PC-3 (cell line): ENCODE measurements around the gene AGPAT4. TPM values are rescaled to one million over a fixed set of nuclear protein-coding genes. Genes with fewer than 3 reads are reported as not detected.

Source experiments
- ATAC-seq: fragments of 200-7000 bp; cut with Tn5 transposase; 2 replicates; pipeline ENCODE4 v1.9.1; 2020; ENCODE audit warnings: mild to moderate bottlenecking, moderate library complexity
- BruUV-seq: library from RNA; stranded (reverse); fragments of 400-500 nt; replicated peaks from 2 replicates; lab custom pipeline; 2021; lab: Mats Ljungman, UMichigan
- CTCF ChIA-PET: fragments of 300-600 bp; sonication (Branson Sonifier 250); formaldehyde crosslinking; loops from one replicate; lab custom pipeline; 2022; ENCODE audit warnings: antibody characterized with exemption; lab: Charles Lee
- POLR2A ChIA-PET: fragments of 300-600 bp; sonication (Branson Sonifier 250); formaldehyde crosslinking; loops from one replicate; lab custom pipeline; 2022; ENCODE audit warnings: antibody characterized with exemption; ENCODE audit not compliant: unreplicated experiment; lab: Charles Lee
- DNase-seq: peaks from one replicate; pipeline ENCODE4 v3.0.0-alpha.2; 2015
- H2AFZ ChIP-seq: fragments of 300-600 bp; sonication (generic); 2 replicates; pipeline ENCODE4 v1.6.0; 2016; ENCODE audit warnings: antibody characterized with exemption, low read length
- H3F3A ChIP-seq: fragments of 300-600 bp; sonication (generic); one replicate; pipeline ENCODE4 v1.6.0; 2017; ENCODE audit warnings: antibody characterized with exemption, low read length, control low read depth, mild to moderate bottlenecking; ENCODE audit not compliant: unreplicated experiment
- H3K27ac ChIP-seq: fragments of 300-600 bp; sonication (generic); 2 replicates; pipeline ENCODE4 v1.5.1; 2016; ENCODE audit warnings: mild to moderate bottlenecking, low read length
- H3K27me3 ChIP-seq: fragments of 300-600 bp; sonication (generic); 2 replicates; pipeline ENCODE4 v1.6.1; 2016; ENCODE audit warnings: low read length, mixed read lengths
- H3K36me3 ChIP-seq: fragments of 300-600 bp; sonication (generic); 2 replicates; pipeline ENCODE4 v1.6.1; 2016; ENCODE audit warnings: low read depth, mixed run types, low read length, mixed read lengths
- H3K4me1 ChIP-seq: fragments of 300-600 bp; sonication (generic); 2 replicates; pipeline ENCODE4 v1.5.1; 2016; ENCODE audit warnings: low read length; ENCODE audit not compliant: insufficient read depth
- H3K4me2 ChIP-seq: fragments of 300-600 bp; sonication (generic); 2 replicates; pipeline ENCODE4 v1.6.0; 2016; ENCODE audit warnings: low read length
- H3K4me3 ChIP-seq: fragments of 300-600 bp; sonication (generic); 2 replicates; pipeline ENCODE4 v1.5.1; 2016; ENCODE audit warnings: mild to moderate bottlenecking, low read length, mixed read lengths
- H3K79me2 ChIP-seq: fragments of 300-600 bp; sonication (generic); 2 replicates; pipeline ENCODE4 v1.6.1; 2017; ENCODE audit warnings: low read length, mixed read lengths
- H3K9ac ChIP-seq: fragments of 300-600 bp; sonication (generic); 2 replicates; pipeline ENCODE4 v1.6.0; 2016; ENCODE audit warnings: mild to moderate bottlenecking, low read length
- H3K9me2 ChIP-seq: fragments of 300-600 bp; sonication (generic); replicated peaks from 2 replicates; pipeline ENCODE4 v1.6.1; 2016; ENCODE audit warnings: mixed run types, low read length, mixed read lengths
- H3K9me3 ChIP-seq: fragments of 300-600 bp; sonication (generic); 2 replicates; pipeline ENCODE4 v1.6.1; 2016; ENCODE audit warnings: low read length, mixed read lengths
- H4K20me1 ChIP-seq: fragments of 300-600 bp; sonication (generic); 2 replicates; pipeline ENCODE4 v1.6.1; 2016; ENCODE audit warnings: low read length, mixed read lengths
- EZH2 ChIP-seq: fragments of 300-600 bp; sonication (generic); IDR thresholded peaks from one replicate; pipeline ENCODE4 v1.6.1; 2017; ENCODE audit warnings: antibody characterized with exemption, mild to moderate bottlenecking, low read length; ENCODE audit not compliant: unreplicated experiment
- EZH2phosphoT487 ChIP-seq: fragments of 300-600 bp; sonication (generic); IDR thresholded peaks from 2 replicates; pipeline ENCODE4 v1.6.1; 2018; ENCODE audit warnings: mild to moderate bottlenecking, antibody characterized with exemption, low read length, borderline replicate concordance
- intact Hi-C: fragments of 100-400 bp; cut with micrococcal nuclease; formaldehyde crosslinking; loops from 2 replicates; pipeline ENCODE4 v1.9.0; 2023
- total RNA-seq: library from RNA; depleted of rRNA; stranded (reverse); fragments of >200 nt; gene quantifications from 2 replicates; pipeline ENCODE4 v1.2.3, GENCODE V29; 2014
- TF ChIP-seq, protein P1 (sequence below): fragments of 300-600 bp; sonication (generic); conservative IDR thresholded peaks from 2 replicates; pipeline ENCODE4 v1.5.1; 2017; ENCODE audit warnings: antibody characterized with exemption, low read depth, mild to moderate bottlenecking, low read length

The AGPAT4 gene
- total RNA-seq, 1 experiment from 2014 or later, result 3.8 TPM

GRCh38 chr6:161200610-161201370 lies 73.1 kb downstream of the AGPAT4 start:
- no peaks in the 10 kb centered on the region for H3K79me2 ChIP-seq
- TF ChIP-seq EZH2phosphoT487 (no peak), EZH2 (no peak)
- TF ChIP-seq, protein P1, sequence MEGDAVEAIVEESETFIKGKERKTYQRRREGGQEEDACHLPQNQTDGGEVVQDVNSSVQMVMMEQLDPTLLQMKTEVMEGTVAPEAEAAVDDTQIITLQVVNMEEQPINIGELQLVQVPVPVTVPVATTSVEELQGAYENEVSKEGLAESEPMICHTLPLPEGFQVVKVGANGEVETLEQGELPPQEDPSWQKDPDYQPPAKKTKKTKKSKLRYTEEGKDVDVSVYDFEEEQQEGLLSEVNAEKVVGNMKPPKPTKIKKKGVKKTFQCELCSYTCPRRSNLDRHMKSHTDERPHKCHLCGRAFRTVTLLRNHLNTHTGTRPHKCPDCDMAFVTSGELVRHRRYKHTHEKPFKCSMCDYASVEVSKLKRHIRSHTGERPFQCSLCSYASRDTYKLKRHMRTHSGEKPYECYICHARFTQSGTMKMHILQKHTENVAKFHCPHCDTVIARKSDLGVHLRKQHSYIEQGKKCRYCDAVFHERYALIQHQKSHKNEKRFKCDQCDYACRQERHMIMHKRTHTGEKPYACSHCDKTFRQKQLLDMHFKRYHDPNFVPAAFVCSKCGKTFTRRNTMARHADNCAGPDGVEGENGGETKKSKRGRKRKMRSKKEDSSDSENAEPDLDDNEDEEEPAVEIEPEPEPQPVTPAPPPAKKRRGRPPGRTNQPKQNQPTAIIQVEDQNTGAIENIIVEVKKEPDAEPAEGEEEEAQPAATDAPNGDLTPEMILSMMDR, result peak; percentile 38
- DNase-seq (no peak), ATAC-seq (no peak)
- H3K9me3 ChIP-seq, result no peaks in the 10 kb centered on the region
- H3K4me1 ChIP-seq, result no peaks in the 10 kb centered on the region
- no peaks in the 10 kb centered on the region for H3K27me3 ChIP-seq
- H3K4me3 ChIP-seq, result no peak overlapping the region
- CTCF ChIA-PET, result no interaction called here
- no peaks in the 10 kb centered on the region for H3K36me3 ChIP-seq
- H3K9me2 ChIP-seq, result no peaks in the 10 kb centered on the region
- H3K27ac ChIP-seq, result no peak overlapping the region
- no TSS peak for BruUV-seq
- intact Hi-C loops, result no loop called here
- POLR2A ChIA-PET, result no interaction called here
- no peaks in the 10 kb centered on the region for H4K20me1 ChIP-seq
- H3K4me2 ChIP-seq, result no peak overlapping the region
- H2AFZ ChIP-seq, result no peak overlapping the region
- no peaks in the 10 kb centered on the region for H3F3A ChIP-seq
- H3K9ac ChIP-seq, result no peak overlapping the region

- H3F3A ChIP-seq, result no peaks in the 10 kb centered on the region
- H3K9ac ChIP-seq, result no peak overlapping the region
- no peaks in the 10 kb centered on the region for H3K9me3 ChIP-seq
- DNase-seq, result no peak
- no peaks in the 10 kb centered on the region for H3K9me2 ChIP-seq
- ChIA-PET CTCF (no interaction called here), POLR2A (no interaction called here)
- no peak overlapping the region for H3K4me3 ChIP-seq
- H4K20me1 ChIP-seq, result no peaks in the 10 kb centered on the region
- no peak overlapping the region for H2AFZ ChIP-seq
- H3K27ac ChIP-seq, result no peak overlapping the region
- H3K4me1 ChIP-seq, result no peaks in the 10 kb centered on the region
- no peaks in the 10 kb centered on the region for H3K79me2 ChIP-seq
- no peak for ATAC-seq
- intact Hi-C loops, result no loop called here
- no TSS peak for BruUV-seq
- no peaks in the 10 kb centered on the region for H3K36me3 ChIP-seq
- H3K4me2 ChIP-seq, result no peak overlapping the region
- TF ChIP-seq EZH2 (no peak), EZH2phosphoT487 (no peak)
- TF ChIP-seq, protein P1, result no peak
- H3K27me3 ChIP-seq, result no peaks in the 10 kb centered on the region
These were observed 74.0 kb downstream of the AGPAT4 start for GRCh38 chr6:161199850-161200249.

DNA sequence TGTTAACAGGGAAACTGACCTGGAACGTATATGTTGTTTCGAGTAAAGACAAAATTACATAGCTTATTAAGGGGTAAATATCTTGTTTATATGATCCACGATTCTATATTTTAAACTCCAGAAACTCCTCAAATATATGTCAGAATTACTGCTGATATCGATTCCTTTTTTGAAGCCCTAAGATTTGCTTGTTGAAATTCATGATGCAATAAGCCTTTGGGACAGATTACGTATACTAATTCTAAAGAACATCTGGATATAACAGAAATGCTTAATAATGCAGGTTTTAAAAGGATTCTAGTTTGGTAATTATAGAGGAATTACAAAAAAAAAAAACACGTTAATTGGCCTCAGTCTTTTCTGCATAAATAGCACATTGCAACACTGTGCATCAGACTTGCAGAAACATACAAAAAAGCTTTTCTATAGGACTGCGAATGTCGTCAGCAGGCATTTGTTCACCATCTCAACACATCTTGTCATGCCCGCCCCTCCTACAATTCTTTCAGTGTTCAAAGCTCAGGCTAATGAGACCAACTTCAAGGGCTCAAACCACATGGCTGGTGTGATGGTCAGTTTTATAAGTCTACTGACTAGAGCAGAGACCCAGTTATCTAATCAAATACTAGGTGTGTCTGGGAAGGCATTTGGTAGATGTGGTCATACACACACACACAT lies 74.9 kb downstream of the AGPAT4 start:
- Histone ChIP-seq H2AFZ (no peak overlapping the region), H3K9me2 (no peaks in the 10 kb centered on the region), H3K4me1 (no peaks in the 10 kb centered on the region), H4K20me1 (no peaks in the 10 kb centered on the region), H3K9ac (no peak overlapping the region), H3K4me2 (no peak overlapping the region), H3K27ac (no peak overlapping the region), H3K4me3 (no peak overlapping the region), H3K79me2 (no peaks in the 10 kb centered on the region), H3K36me3 (no peaks in the 10 kb centered on the region), H3F3A (no peaks in the 10 kb centered on the region), H3K9me3 (no peaks in the 10 kb centered on the region), H3K27me3 (no peaks in the 10 kb centered on the region)
- DNase-seq (no peak), ATAC-seq (no peak)
- POLR2A ChIA-PET, result no interaction called here
- CTCF ChIA-PET, result no interaction called here
- TF ChIP-seq EZH2phosphoT487 (no peak), EZH2 (no peak)
- TF ChIP-seq, protein P1, result no peak
- BruUV-seq, result no TSS peak
- intact Hi-C loops, result no loop called here
